WTC11 (cell line): ENCODE measurements around the gene CCDC150.

ENCODE experiments used
- SP1 ChIP-seq: sonication (generic); formaldehyde crosslinking; conservative IDR thresholded peaks from 2 replicates; pipeline ENCODE4 v1.8.1; 2022; ENCODE audit warnings: missing genetic modification reagents
- ZNF396 ChIP-seq: fragments of 250-450 bp; sonication (Bioruptor Pico); IDR thresholded peaks from 2 replicates; pipeline ENCODE4 v1.8.0; 2021; ENCODE audit warnings: mild to moderate bottlenecking, moderate library complexity, borderline replicate concordance
- ZNF671 ChIP-seq: fragments of 250-450 bp; sonication (Bioruptor Pico); IDR thresholded peaks from 2 replicates; pipeline ENCODE4 v1.8.0; 2021; ENCODE audit warnings: mild to moderate bottlenecking
- TF ChIP-seq, protein P1 (sequence below): fragments of 200-600 bp; IDR thresholded peaks from 2 replicates; pipeline ENCODE4 v1.8.0; 2022; ENCODE audit warnings: antibody characterized with exemption
- TF ChIP-seq, protein P2 (sequence below): sonication (generic); formaldehyde crosslinking; conservative IDR thresholded peaks from 2 replicates; pipeline ENCODE4 v1.8.1; 2022; ENCODE audit warnings: mild to moderate bottlenecking, missing genetic modification reagents
- TF ChIP-seq, protein P3 (sequence below): sonication (generic); formaldehyde crosslinking; IDR thresholded peaks from 2 replicates; pipeline ENCODE4 v1.8.1; 2022; ENCODE audit warnings: mild to moderate bottlenecking, moderate library complexity, missing genetic modification reagents
- TF ChIP-seq, protein P4 (sequence below): sonication (generic); formaldehyde crosslinking; IDR thresholded peaks from 2 replicates; pipeline ENCODE4 v1.8.0; 2022; ENCODE audit warnings: mild to moderate bottlenecking, missing genetic modification reagents
- TF ChIP-seq, protein P5 (sequence below): sonication (generic); formaldehyde crosslinking; IDR thresholded peaks from 2 replicates; pipeline ENCODE4 v1.8.0; 2023; ENCODE audit warnings: mild to moderate bottlenecking, missing genetic modification reagents
- TF ChIP-seq, protein P6 (sequence below): sonication (generic); formaldehyde crosslinking; IDR thresholded peaks from 2 replicates; pipeline ENCODE4 v1.8.1; 2023; ENCODE audit warnings: mild to moderate bottlenecking, missing genetic modification reagents, moderate library complexity

DNA sequence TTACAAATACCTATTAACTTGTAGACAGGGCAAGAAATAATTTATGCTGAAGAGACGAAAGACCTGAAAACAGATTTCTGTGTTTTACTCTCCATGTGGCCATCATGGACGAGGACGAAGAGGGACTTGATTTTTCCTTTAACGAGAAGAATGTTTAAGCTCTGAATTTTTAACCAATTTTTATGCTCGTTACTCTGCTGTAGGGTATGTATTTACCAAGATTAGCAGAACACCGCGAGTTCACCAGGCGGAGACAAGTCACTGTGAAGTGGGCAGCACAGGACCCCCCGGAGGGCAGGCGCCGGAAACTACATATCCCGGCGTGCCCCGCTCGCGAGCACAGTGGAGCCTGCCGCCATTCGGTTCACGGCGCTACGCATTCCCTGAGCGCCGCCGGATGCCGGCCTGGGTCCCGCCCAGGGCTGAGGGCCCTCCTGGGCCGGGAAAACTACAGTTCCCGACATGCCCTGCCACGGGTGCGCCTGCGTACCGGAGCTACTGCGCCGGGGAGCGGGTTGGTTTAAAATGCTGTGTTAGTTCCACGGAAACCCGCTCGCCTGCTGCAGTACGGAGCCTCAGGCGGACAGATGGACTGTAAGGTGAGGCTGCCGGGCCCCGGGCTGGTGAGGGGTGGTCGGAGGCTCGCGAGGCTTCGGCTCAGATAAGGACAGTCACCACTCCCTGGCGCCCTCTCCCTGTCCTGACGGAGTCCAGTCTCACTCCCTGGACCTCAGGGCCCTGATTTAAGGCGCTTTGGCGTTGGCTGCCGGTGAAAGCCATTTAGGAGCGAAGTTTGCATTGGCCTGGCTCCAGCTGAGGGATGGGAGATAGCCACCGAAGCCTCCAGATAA, at the start of gene CCDC150:
- TF ChIP-seq, protein P1, sequence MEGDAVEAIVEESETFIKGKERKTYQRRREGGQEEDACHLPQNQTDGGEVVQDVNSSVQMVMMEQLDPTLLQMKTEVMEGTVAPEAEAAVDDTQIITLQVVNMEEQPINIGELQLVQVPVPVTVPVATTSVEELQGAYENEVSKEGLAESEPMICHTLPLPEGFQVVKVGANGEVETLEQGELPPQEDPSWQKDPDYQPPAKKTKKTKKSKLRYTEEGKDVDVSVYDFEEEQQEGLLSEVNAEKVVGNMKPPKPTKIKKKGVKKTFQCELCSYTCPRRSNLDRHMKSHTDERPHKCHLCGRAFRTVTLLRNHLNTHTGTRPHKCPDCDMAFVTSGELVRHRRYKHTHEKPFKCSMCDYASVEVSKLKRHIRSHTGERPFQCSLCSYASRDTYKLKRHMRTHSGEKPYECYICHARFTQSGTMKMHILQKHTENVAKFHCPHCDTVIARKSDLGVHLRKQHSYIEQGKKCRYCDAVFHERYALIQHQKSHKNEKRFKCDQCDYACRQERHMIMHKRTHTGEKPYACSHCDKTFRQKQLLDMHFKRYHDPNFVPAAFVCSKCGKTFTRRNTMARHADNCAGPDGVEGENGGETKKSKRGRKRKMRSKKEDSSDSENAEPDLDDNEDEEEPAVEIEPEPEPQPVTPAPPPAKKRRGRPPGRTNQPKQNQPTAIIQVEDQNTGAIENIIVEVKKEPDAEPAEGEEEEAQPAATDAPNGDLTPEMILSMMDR: no peak
- TF ChIP-seq ZNF671 (CRISPR knock-in tag): no peak
- TF ChIP-seq, protein P2, sequence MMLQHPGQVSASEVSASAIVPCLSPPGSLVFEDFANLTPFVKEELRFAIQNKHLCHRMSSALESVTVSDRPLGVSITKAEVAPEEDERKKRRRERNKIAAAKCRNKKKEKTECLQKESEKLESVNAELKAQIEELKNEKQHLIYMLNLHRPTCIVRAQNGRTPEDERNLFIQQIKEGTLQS (CRISPR knock-in tag): no peak
- TF ChIP-seq SP1 (CRISPR knock-in tag): peak; percentile 71
- TF ChIP-seq, protein P3, sequence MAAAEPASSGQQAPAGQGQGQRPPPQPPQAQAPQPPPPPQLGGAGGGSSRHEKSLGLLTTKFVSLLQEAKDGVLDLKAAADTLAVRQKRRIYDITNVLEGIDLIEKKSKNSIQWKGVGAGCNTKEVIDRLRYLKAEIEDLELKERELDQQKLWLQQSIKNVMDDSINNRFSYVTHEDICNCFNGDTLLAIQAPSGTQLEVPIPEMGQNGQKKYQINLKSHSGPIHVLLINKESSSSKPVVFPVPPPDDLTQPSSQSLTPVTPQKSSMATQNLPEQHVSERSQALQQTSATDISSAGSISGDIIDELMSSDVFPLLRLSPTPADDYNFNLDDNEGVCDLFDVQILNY (CRISPR knock-in tag): peak; percentile 76; the same call in 1 of the 2 replicates
- TF ChIP-seq ZNF396 (CRISPR knock-in tag): no peak
- TF ChIP-seq, protein P4, sequence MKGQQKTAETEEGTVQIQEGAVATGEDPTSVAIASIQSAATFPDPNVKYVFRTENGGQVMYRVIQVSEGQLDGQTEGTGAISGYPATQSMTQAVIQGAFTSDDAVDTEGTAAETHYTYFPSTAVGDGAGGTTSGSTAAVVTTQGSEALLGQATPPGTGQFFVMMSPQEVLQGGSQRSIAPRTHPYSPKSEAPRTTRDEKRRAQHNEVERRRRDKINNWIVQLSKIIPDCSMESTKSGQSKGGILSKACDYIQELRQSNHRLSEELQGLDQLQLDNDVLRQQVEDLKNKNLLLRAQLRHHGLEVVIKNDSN (CRISPR knock-in tag): no peak
- TF ChIP-seq, protein P5, sequence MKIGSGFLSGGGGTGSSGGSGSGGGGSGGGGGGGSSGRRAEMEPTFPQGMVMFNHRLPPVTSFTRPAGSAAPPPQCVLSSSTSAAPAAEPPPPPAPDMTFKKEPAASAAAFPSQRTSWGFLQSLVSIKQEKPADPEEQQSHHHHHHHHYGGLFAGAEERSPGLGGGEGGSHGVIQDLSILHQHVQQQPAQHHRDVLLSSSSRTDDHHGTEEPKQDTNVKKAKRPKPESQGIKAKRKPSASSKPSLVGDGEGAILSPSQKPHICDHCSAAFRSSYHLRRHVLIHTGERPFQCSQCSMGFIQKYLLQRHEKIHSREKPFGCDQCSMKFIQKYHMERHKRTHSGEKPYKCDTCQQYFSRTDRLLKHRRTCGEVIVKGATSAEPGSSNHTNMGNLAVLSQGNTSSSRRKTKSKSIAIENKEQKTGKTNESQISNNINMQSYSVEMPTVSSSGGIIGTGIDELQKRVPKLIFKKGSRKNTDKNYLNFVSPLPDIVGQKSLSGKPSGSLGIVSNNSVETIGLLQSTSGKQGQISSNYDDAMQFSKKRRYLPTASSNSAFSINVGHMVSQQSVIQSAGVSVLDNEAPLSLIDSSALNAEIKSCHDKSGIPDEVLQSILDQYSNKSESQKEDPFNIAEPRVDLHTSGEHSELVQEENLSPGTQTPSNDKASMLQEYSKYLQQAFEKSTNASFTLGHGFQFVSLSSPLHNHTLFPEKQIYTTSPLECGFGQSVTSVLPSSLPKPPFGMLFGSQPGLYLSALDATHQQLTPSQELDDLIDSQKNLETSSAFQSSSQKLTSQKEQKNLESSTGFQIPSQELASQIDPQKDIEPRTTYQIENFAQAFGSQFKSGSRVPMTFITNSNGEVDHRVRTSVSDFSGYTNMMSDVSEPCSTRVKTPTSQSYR: no peak
- TF ChIP-seq, protein P6, sequence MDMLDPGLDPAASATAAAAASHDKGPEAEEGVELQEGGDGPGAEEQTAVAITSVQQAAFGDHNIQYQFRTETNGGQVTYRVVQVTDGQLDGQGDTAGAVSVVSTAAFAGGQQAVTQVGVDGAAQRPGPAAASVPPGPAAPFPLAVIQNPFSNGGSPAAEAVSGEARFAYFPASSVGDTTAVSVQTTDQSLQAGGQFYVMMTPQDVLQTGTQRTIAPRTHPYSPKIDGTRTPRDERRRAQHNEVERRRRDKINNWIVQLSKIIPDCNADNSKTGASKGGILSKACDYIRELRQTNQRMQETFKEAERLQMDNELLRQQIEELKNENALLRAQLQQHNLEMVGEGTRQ (CRISPR knock-in tag): no peak; the same call in none of the 2 replicates
